Measurements from ENCODE around the gene EEIG1.

Gene EEIG1

GRCh38 chr9:127999461-127999860 lies 18.7 kb upstream of the EEIG1 start:
- DNase-seq: no peak

- no peak for DNase-seq
Measured at GRCh38 chr9:127993721-127994120, 12.9 kb upstream of the EEIG1 start.

DNA sequence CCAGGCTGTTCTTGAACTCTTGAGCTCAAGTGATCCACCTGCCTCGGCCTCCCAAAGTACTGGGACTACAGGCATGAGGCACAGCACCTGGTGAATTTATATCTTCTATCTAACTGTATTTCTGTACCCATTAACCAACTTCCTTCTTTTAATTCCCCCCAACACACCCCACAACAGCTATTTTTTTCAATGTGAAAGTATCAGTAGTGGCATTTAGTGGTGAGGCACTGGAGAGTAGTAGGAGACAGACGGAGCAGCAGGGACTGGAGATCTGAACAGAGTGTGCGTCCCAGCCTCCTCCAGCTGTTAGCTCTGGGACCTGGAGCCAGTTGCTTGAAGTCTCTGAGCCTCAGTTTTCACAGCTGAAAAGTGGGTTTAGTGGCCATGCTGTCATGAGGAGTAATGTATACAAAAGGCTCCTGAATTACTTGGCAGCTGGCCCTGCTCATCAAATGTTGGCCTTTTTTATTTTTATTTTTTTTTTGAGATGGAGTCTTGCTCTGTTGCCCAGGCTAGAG lies 11.0 kb upstream of the EEIG1 start:
- DNase-seq: no peak

DNA sequence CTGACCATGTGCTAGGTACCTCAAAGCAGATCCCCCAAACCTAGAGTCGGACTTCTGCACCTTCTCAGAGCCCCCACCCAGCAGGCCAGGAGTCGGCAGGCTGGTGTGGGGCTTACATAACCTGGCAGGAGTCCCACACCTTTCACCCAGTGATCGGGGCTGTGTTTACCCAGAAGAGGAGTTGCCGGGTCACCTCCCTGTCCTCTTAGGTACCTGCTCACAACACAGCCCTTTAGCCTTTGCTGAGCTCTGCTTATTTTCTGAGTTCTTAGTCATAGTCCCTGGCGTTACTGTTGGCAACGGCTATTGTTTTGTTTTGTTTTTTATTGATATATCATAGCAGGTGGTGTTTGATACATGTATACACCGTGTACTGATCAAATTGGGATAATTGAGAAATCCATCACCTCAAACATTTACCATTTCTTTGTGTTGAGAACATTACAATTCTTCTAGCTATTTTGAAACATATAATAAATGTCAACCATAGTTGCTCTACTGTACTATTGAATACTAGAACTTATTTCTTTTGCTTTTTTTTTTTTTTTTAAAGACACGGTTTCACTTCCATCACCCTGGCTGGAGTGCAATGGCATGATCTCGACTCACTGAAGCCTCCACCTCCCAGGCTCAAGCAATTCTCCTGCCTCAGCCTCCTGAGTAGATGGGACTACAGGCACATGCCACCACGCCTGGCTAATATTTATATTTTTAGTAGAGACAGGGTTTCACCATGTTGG lies 10.4 kb upstream of the EEIG1 start:
- no peak for DNase-seq

- no peak for DNase-seq
Measured at GRCh38 chr9:127990554-127990953, 9.8 kb upstream of the EEIG1 start.

DNA sequence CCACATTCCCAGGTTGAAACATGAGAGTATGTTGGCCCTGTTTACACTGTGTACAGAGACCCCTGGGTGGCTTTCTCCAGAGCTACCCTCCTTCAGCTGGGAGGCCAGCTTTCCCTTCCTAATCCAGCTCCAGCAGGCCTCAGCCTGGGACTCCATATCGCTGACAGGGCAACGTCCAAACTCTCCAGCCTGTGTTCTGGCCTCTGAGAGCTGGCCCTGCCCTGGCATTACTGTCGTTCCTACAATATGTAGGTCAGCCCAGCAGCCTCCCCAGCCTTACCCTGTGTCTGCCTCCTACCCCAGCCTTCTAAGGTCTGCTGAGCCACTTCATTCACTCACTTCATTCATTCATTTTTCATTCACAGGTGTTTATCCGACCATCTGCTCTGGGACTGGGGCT lies 8.3 kb upstream of the EEIG1 start:
- DNase-seq: no peak

- DNase-seq: no peak
Measured at GRCh38 chr9:127987103-127987614, 6.4 kb upstream of the EEIG1 start.

DNA sequence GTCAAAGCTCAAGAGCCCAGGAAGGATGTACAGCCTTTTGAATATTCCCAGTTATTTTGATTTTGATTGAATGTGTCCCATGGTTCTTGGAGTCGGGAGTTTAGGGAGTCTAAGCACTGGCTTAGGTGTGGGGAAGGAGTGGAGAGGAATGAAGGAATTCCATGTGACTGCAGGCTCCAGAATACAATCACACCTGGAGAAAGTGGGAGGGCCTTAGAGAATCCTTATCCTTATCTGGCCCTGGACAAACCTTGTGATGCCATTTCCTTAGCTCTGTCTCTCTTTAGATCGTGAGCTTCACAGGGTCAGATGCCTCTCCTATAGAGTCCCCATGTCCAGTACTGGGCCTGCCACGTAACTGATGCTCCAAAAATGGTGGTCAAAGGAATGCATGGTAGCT lies 4.2 kb upstream of the EEIG1 start:
- DNase-seq: no peak

- DNase-seq: no peak
Measured at GRCh38 chr9:127983847-127984289, 3.1 kb upstream of the EEIG1 start.

GRCh38 chr9:127982912-127983311 lies 2.1 kb upstream of the EEIG1 start:
- DNase-seq: no peak

DNA sequence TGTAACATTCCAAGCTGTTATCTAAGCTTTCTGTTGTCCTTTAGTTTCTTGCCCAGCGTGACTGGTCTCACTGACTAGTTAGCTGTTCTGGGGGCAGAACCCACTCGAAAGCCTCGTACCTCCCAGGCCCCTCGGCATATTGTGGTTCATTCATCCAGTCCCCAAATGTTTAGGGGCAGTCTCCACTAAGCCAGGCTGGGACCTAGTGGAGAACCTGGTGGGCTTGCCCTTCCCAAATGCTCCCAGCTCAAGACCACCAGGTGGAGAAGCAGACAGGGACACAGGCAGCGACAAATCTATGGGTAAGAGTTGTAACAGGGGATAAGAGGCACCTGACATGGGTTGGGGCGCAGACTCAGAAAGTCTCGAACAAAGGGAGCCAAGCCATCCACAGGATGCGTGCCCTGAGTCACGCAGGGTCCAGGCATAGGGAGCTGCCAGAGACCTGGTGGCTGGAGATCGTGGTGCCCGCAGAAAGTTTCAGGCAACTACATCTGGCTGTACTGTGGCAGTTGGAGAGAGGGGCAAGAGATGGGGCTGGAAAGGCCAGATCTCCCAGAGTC lies 851 bp upstream of the EEIG1 start:
- no peak for DNase-seq

- DNase-seq: no peak
Measured at GRCh38 chr9:127980060-127980705, 606 bp downstream of the EEIG1 start.

GRCh38 chr9:127979333-127980059 lies 1.3 kb downstream of the EEIG1 start:
- DNase-seq: no peak

GRCh38 chr9:127979015-127979332 lies 1.8 kb downstream of the EEIG1 start:
- DNase-seq: no peak

DNA sequence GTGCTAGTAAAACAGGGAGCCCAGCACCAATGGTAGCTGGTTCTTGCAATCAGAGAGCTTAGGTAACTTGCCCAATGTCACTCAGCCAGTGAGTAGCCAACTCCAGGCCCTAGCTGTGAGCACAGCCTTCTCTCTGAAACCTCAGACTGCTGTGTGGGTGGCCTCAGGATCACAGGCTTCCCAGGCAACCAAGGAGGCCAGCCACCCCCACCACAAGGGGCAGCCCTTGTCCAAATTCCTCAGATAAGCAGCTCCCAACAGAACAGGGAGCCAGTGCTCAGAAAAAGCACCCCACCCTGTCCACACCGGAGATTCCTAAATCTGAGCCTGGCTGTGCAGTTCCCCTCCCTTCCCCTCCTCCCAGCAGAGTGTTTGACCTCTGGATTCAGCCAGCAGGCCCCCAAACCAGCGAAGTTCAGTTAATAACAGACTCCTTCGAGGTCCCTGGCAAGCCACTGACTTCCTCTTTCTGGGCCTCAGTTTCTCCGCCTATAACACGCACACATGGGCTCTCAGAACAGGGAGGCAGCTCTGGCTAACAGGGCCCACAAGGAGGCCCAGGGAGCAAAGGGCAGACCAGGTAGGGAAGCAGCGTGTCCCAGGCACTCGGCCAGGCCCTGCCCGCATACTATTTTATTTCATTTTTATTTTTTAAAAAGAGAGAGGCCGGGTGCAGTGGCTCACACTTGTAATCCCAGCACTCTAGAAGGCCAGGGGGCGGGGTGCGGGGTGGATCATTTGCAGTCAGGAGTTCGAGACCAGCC lies 2.7 kb downstream of the EEIG1 start:
- no peak for DNase-seq

GRCh38 chr9:127977009-127977883 lies 3.5 kb downstream of the EEIG1 start:
- DNase-seq: no peak

GRCh38 chr9:127976498-127976897 lies 4.3 kb downstream of the EEIG1 start:
- peak; percentile 46 for DNase-seq

GRCh38 chr9:127975376-127976315 lies 5.1 kb downstream of the EEIG1 start:
- no peak for DNase-seq

- no peak for DNase-seq
Measured at GRCh38 chr9:127974769-127975261, 6.0 kb downstream of the EEIG1 start.

All from NCI-H1092 (cell line).